ENCODE results near the gene PSTPIP2. TPM values are rescaled to one million over a fixed set of nuclear protein-coding genes. Genes with fewer than 3 reads are reported as not detected.

PSTPIP2 gene
- total RNA-seq, 2 experiments from 2014 or later, result 5.9 to 6.0 TPM

- no peaks in the 10 kb centered on the region for H3K36me3 Mint-ChIP-seq (ENCODE audit: low read depth)
- no peaks in the 10 kb centered on the region for H3K9me3 Mint-ChIP-seq
- Histone ChIP-seq H3K9me3 (ENCODE audit: control insufficient read depth in 1 of 2, insufficient read depth in 1 of 2, low read length in 2 of 2) (no peaks in the 10 kb centered on the region), H3K36me3 (ENCODE audit: insufficient read depth, low read length) (no peaks in the 10 kb centered on the region), H3K27me3 (ENCODE audit: control insufficient read depth in 1 of 2, insufficient read depth in 2 of 2, low read length in 2 of 2) (no peaks in the 10 kb centered on the region), H3K4me1 (ENCODE audit: insufficient read depth, low read length) (peaks cover 42% of the 10 kb centered on the region), H3K27ac (ENCODE audit: low read depth in 1 of 2, low read length in 2 of 2) (no peak overlapping the region), H3K4me3 (ENCODE audit: low read length) (peak overlapping the region; percentile 80)
- no peak for ATAC-seq (ENCODE audit: poor library complexity)
- intact Hi-C loops (cut with DNase I, micrococcal nuclease), result loop anchor here (5.0 kb wide), 2 partner anchors 149 to 449 kb away; no protein-coding TSS in a partner anchor
- H3K27me3 Mint-ChIP-seq, result no peaks in the 10 kb centered on the region
- no peak for TF ChIP-seq CTCF (IDR thresholded peaks at IDR 0.05)
- H3K4me3 Mint-ChIP-seq, result peak overlapping the region; percentile 80
- ChIA-PET POLR2A (interaction anchor here (0.9 to 2.9 kb wide), 8 partner anchors 9 to 405 kb away, joined by 3 to 15 read pairs (median 3); no protein-coding TSS in a partner anchor), CTCF (no interaction called here)
- peak in 6 of 14 experiments; percentile 3 to 43 (median 31) for DNase-seq
- H3K27ac Mint-ChIP-seq, result peak overlapping the region; percentile 34
- H3K4me1 Mint-ChIP-seq (ENCODE audit: low read depth), result peaks cover 44% of the 10 kb centered on the region
Measured at GRCh38 chr18:46070815-46071652, 1.0 kb downstream of the PSTPIP2 start.

- Mint-ChIP-seq H3K27ac (peak overlapping the region; percentile 34), H3K9me3 (no peaks in the 10 kb centered on the region), H3K27me3 (no peaks in the 10 kb centered on the region), H3K4me1 (ENCODE audit: low read depth) (peaks cover 44% of the 10 kb centered on the region), H3K4me3 (peak overlapping the region; percentile 80), H3K36me3 (ENCODE audit: low read depth) (no peaks in the 10 kb centered on the region)
- no peaks in the 10 kb centered on the region for H3K36me3 ChIP-seq (ENCODE audit: insufficient read depth, low read length)
- H3K27ac ChIP-seq (ENCODE audit: low read depth in 1 of 2, low read length in 2 of 2), result no peak overlapping the region
- H3K9me3 ChIP-seq (ENCODE audit: control insufficient read depth in 1 of 2, insufficient read depth in 1 of 2, low read length in 2 of 2), result no peaks in the 10 kb centered on the region
- no peak overlapping the region for H3K4me3 ChIP-seq (ENCODE audit: low read length)
- intact Hi-C loops (cut with DNase I, micrococcal nuclease), result loop anchor here (5.0 kb wide), 2 partner anchors 148 to 448 kb away; no protein-coding TSS in a partner anchor
- no peak for TF ChIP-seq CTCF (IDR thresholded peaks at IDR 0.05)
- DNase-seq (no peak), ATAC-seq (ENCODE audit: poor library complexity) (no peak)
- no peaks in the 10 kb centered on the region for H3K27me3 ChIP-seq (ENCODE audit: control insufficient read depth in 1 of 2, insufficient read depth in 2 of 2, low read length in 2 of 2)
- CTCF ChIA-PET, result no interaction called here
- POLR2A ChIA-PET, result interaction anchor here (1.6 kb wide), 1 partner anchor 383 kb away, joined by 4 read pairs; no protein-coding TSS in a partner anchor
- peaks cover 42% of the 10 kb centered on the region for H3K4me1 ChIP-seq (ENCODE audit: insufficient read depth, low read length)
Measured at GRCh38 chr18:46070232-46070631, 1.8 kb downstream of the PSTPIP2 start.

GRCh38 chr18:46069524-46069923 lies 2.5 kb downstream of the PSTPIP2 start:
- ATAC-seq (ENCODE audit: poor library complexity), result no peak
- Mint-ChIP-seq H3K4me1 (ENCODE audit: low read depth) (peaks cover 44% of the 10 kb centered on the region), H3K4me3 (peak overlapping the region; percentile 42), H3K27ac (no peak overlapping the region), H3K9me3 (no peaks in the 10 kb centered on the region), H3K36me3 (ENCODE audit: low read depth) (no peaks in the 10 kb centered on the region), H3K27me3 (no peaks in the 10 kb centered on the region)
- TF ChIP-seq CTCF (IDR thresholded peaks at IDR 0.05), result no peak
- Histone ChIP-seq H3K4me1 (ENCODE audit: insufficient read depth, low read length) (peaks cover 42% of the 10 kb centered on the region), H3K4me3 (ENCODE audit: low read length) (no peak overlapping the region), H3K36me3 (ENCODE audit: insufficient read depth, low read length) (no peaks in the 10 kb centered on the region), H3K27ac (ENCODE audit: low read depth in 1 of 2, low read length in 2 of 2) (no peak overlapping the region), H3K27me3 (ENCODE audit: control insufficient read depth in 1 of 2, insufficient read depth in 2 of 2, low read length in 2 of 2) (no peaks in the 10 kb centered on the region), H3K9me3 (ENCODE audit: control insufficient read depth in 1 of 2, insufficient read depth in 1 of 2, low read length in 2 of 2) (no peaks in the 10 kb centered on the region)
- no peak for DNase-seq
- CTCF ChIA-PET, result interaction anchor here (1.1 kb wide), 1 partner anchor 70 kb away, joined by 4 read pairs; no protein-coding TSS in a partner anchor
- intact Hi-C loops (cut with DNase I, micrococcal nuclease), result no loop called here
- POLR2A ChIA-PET, result no interaction called here
